H9 (cell line): Measurements from ENCODE around the gene DLD. TPM values are rescaled to one million over a fixed set of nuclear protein-coding genes. Genes with fewer than 3 reads are reported as not detected.

Source experiments
- DNase-seq: peaks from one replicate; pipeline ENCODE4 v3.0.0-alpha.2; 2017
- H2AFZ ChIP-seq: one replicate; pipeline ENCODE4 v1.6.1; 2013; ENCODE audit warnings: mild to moderate bottlenecking, low read length, control low read depth, moderate library complexity
- H2AK5ac ChIP-seq: 2 replicates; pipeline ENCODE4 v1.6.1; 2013; ENCODE audit warnings: low read length, control low read depth, mixed read lengths; ENCODE audit not compliant: insufficient read length
- H2BK120ac ChIP-seq: one replicate; pipeline ENCODE4 v1.6.1; 2013; ENCODE audit warnings: low read depth, mild to moderate bottlenecking, low read length, control low read depth, inconsistent platforms; ENCODE audit not compliant: poor library complexity, severe bottlenecking
- H2BK12ac ChIP-seq: 2 replicates; pipeline ENCODE4 v1.6.1; 2013; ENCODE audit warnings: low read length, control low read depth, mixed read lengths, low read depth; ENCODE audit not compliant: insufficient read length
- H2BK15ac ChIP-seq: 2 replicates; pipeline ENCODE4 v1.6.1; 2013; ENCODE audit warnings: low read depth, low read length, control low read depth
- H2BK20ac ChIP-seq: one replicate; pipeline ENCODE4 v1.6.1; 2013; ENCODE audit warnings: low read depth, mild to moderate bottlenecking, low read length, control low read depth, inconsistent platforms; ENCODE audit not compliant: poor library complexity, severe bottlenecking
- H2BK5ac ChIP-seq: 2 replicates; pipeline ENCODE4 v1.6.1; 2013; ENCODE audit warnings: low read length, control low read depth, mixed read lengths; ENCODE audit not compliant: insufficient read length
- H3K14ac ChIP-seq: 2 replicates; pipeline ENCODE4 v1.6.1; 2013; ENCODE audit warnings: low read length, control low read depth; ENCODE audit not compliant: insufficient read depth
- H3K18ac ChIP-seq: 2 replicates; pipeline ENCODE4 v1.6.1; 2013; ENCODE audit warnings: low read depth, mild to moderate bottlenecking, mixed read lengths, low read length, control low read depth; ENCODE audit not compliant: insufficient read length
- H3K23ac ChIP-seq: 2 replicates; pipeline ENCODE4 v1.6.1; 2013; ENCODE audit warnings: low read length, control low read depth, mixed read lengths, low read depth; ENCODE audit not compliant: insufficient read length
- H3K23me2 ChIP-seq: 2 replicates; pipeline ENCODE4 v1.6.1; 2013; ENCODE audit warnings: low read depth, mild to moderate bottlenecking, mixed read lengths, low read length, control low read depth; ENCODE audit not compliant: insufficient read length, poor library complexity, severe bottlenecking
- H3K27ac ChIP-seq: 2 replicates; pipeline ENCODE4 v1.5.1; 2013; ENCODE audit warnings: low read length, control low read depth, mixed read lengths, low read depth; ENCODE audit not compliant: insufficient read length
- H3K27me3 ChIP-seq: 2 replicates; pipeline ENCODE4 v1.6.1; 2013; ENCODE audit warnings: low read length, control low read depth, inconsistent platforms; ENCODE audit not compliant: insufficient read depth
- H3K4ac ChIP-seq: 2 replicates; pipeline ENCODE4 v1.6.1; 2013; ENCODE audit warnings: low read depth, mild to moderate bottlenecking, control low read depth, inconsistent platforms, low read length, moderate library complexity
- H3K4me1 ChIP-seq: 2 replicates; pipeline ENCODE4 v1.6.1; 2013; ENCODE audit warnings: low read length, control low read depth, inconsistent platforms; ENCODE audit not compliant: insufficient read depth
- H3K4me2 ChIP-seq: 2 replicates; pipeline ENCODE4 v1.6.1; 2013; ENCODE audit warnings: low read length, control low read depth, mixed read lengths; ENCODE audit not compliant: insufficient read length, insufficient read depth
- H3K56ac ChIP-seq: 2 replicates; pipeline ENCODE4 v1.6.1; 2013; ENCODE audit warnings: low read depth, mild to moderate bottlenecking, mixed read lengths, low read length, control low read depth; ENCODE audit not compliant: insufficient read length
- H3K79me1 ChIP-seq: 2 replicates; pipeline ENCODE4 v1.6.1; 2013; ENCODE audit warnings: low read depth, mild to moderate bottlenecking, moderate library complexity, low read length, control low read depth, inconsistent platforms; ENCODE audit not compliant: insufficient read depth, poor library complexity, severe bottlenecking
- H3K79me2 ChIP-seq: 2 replicates; pipeline ENCODE4 v1.6.1; 2013; ENCODE audit warnings: low read length, control low read depth, inconsistent platforms; ENCODE audit not compliant: insufficient read depth
- H3K9ac ChIP-seq: 2 replicates; pipeline ENCODE4 v1.6.1; 2013; ENCODE audit warnings: low read length, control low read depth, mixed read lengths; ENCODE audit not compliant: insufficient read length; ENCODE audit errors: extremely low read depth
- H3K9me3 ChIP-seq: one replicate; pipeline ENCODE4 v1.6.1; 2013; ENCODE audit warnings: low read depth, low read length, inconsistent platforms; ENCODE audit not compliant: control insufficient read depth
- H3T11ph ChIP-seq: one replicate; pipeline ENCODE4 v1.6.1; 2013; ENCODE audit warnings: mild to moderate bottlenecking, low read length, control low read depth, inconsistent platforms
- H4K20me1 ChIP-seq: one replicate; pipeline ENCODE4 v1.6.1; 2013; ENCODE audit not compliant: control insufficient read depth, insufficient read length, insufficient read depth
- H4K5ac ChIP-seq: 2 replicates; pipeline ENCODE4 v1.6.1; 2013; ENCODE audit warnings: low read depth, mild to moderate bottlenecking, mixed read lengths, low read length, control low read depth; ENCODE audit not compliant: insufficient read length
- H4K8ac ChIP-seq: replicated peaks from 2 replicates; pipeline ENCODE4 v1.6.1; 2013; ENCODE audit warnings: low read length, control low read depth, mixed read lengths, low read depth; ENCODE audit not compliant: insufficient read length
- H4K91ac ChIP-seq: 2 replicates; pipeline ENCODE4 v1.6.1; 2013; ENCODE audit warnings: low read depth, mild to moderate bottlenecking, moderate library complexity, mixed read lengths, low read length, control low read depth; ENCODE audit not compliant: insufficient read length
- H3K27ac Mint-ChIP-seq, 3 experiments: 2 replicates in 2 of 3; 3 replicates in 1 of 3; pipeline ENCODE4 v1.8.0; 2020 to 2021; ENCODE audit warnings: mixed read lengths in 3 of 3, mild to moderate bottlenecking in 1 of 3, moderate library complexity in 1 of 3
- H3K27me3 Mint-ChIP-seq: 2 replicates; pipeline ENCODE4 v1.8.0; 2021; ENCODE audit warnings: low read depth, mild to moderate bottlenecking, moderate library complexity, mixed read lengths
- H3K36me3 Mint-ChIP-seq, 3 experiments: 2 replicates in 2 of 3; 3 replicates in 1 of 3; pipeline ENCODE4 v1.8.0; 2020 to 2021; ENCODE audit warnings: low read depth in 3 of 3, mixed read lengths in 3 of 3; ENCODE audit not compliant: insufficient read depth in 1 of 3
- H3K4me1 Mint-ChIP-seq, 2 experiments: 2 replicates each; pipeline ENCODE4 v1.8.0; 2020; ENCODE audit warnings: mixed read lengths in 2 of 2
- H3K4me3 Mint-ChIP-seq, 2 experiments: 2 replicates in 1 of 2; 3 replicates in 1 of 2; pipeline ENCODE4 v1.8.0; 2020 to 2021; ENCODE audit warnings: mild to moderate bottlenecking in 2 of 2, mixed read lengths in 2 of 2, moderate library complexity in 1 of 2
- H3K9me3 Mint-ChIP-seq, 2 experiments: 2 replicates in 1 of 2; 3 replicates in 1 of 2; pipeline ENCODE4 v1.8.0; 2020; ENCODE audit warnings: mild to moderate bottlenecking in 2 of 2, mixed read lengths in 2 of 2, moderate library complexity in 1 of 2
- WGBS: extraction: QIAGEN DNeasy Blood & Tissue Kit; methylation state at CpG from one replicate; pipeline ENCODE4 v1.1.7; 2013; ENCODE audit warnings: missing lambda C conversion rate, low lambda C conversion rate, mixed read lengths; ENCODE audit not compliant: insufficient read length; ENCODE audit errors: extremely low coverage; 5-methylcytosine and 5-hydroxymethylcytosine counted together
- total RNA-seq: library from RNA; stranded (reverse); gene quantifications from 2 replicates; pipeline ENCODE4 v1.2.1, GENCODE V29; 2021
- TF ChIP-seq, protein P1 (sequence below): fragments of 200-600 bp; sonication (generic); conservative IDR thresholded peaks from 3 replicates; pipeline ENCODE4 v1.8.0; 2021; ENCODE audit warnings: antibody characterized with exemption, mild to moderate bottlenecking

Gene DLD
- total RNA-seq, 1 experiment from 2014 or later = 93.7 TPM

DNA sequence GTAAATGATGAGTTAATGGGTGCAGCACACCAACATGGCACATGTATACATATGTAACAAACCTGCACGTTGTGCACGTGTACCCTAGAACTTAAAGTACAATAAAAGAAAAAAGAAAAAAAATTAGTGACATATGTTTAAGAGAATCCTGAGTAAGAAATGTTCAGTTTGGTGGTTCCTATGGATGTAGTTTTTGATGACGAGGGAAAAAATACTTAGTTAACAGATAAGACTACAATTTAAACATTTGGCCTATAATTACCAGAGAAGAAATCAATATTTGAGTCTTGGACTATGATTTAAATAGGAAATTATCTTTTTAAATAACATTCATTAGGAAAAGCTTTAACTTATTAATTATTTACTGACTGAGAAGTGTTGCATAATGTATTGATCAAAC, 48.8 kb upstream of the DLD start:
- Histone ChIP-seq H3K56ac (no peak overlapping the region), H2BK5ac (no peak overlapping the region), H3K79me2 (no peaks in the 10 kb centered on the region), H4K5ac (no peak overlapping the region), H3K4ac (no peak overlapping the region), H4K20me1 (no peaks in the 10 kb centered on the region), H2BK15ac (no peak overlapping the region), H2BK12ac (no peak overlapping the region), H3K14ac (no peak overlapping the region), H3K23ac (no peak overlapping the region), H3K4me1 (no peaks in the 10 kb centered on the region), H2AFZ (no peak overlapping the region), H2BK120ac (no peak overlapping the region), H3K18ac (no peak overlapping the region), H3K9me3 (no peaks in the 10 kb centered on the region), H2BK20ac (no peak overlapping the region), H3K27me3 (no peaks in the 10 kb centered on the region), H3K9ac (no peak overlapping the region), H3K23me2 (no peaks in the 10 kb centered on the region), H3K79me1 (no peaks in the 10 kb centered on the region), H4K8ac (no peak overlapping the region), H3K4me2 (no peak overlapping the region), H2AK5ac (no peak overlapping the region), H3K27ac (no peak overlapping the region), H4K91ac (no peak overlapping the region), H3T11ph (no peak overlapping the region)
- no peaks in the 10 kb centered on the region; the same call in 1 of the 2 replicates for H3K27me3 Mint-ChIP-seq
- TF ChIP-seq, protein P1, sequence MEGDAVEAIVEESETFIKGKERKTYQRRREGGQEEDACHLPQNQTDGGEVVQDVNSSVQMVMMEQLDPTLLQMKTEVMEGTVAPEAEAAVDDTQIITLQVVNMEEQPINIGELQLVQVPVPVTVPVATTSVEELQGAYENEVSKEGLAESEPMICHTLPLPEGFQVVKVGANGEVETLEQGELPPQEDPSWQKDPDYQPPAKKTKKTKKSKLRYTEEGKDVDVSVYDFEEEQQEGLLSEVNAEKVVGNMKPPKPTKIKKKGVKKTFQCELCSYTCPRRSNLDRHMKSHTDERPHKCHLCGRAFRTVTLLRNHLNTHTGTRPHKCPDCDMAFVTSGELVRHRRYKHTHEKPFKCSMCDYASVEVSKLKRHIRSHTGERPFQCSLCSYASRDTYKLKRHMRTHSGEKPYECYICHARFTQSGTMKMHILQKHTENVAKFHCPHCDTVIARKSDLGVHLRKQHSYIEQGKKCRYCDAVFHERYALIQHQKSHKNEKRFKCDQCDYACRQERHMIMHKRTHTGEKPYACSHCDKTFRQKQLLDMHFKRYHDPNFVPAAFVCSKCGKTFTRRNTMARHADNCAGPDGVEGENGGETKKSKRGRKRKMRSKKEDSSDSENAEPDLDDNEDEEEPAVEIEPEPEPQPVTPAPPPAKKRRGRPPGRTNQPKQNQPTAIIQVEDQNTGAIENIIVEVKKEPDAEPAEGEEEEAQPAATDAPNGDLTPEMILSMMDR = no peak
- no peaks in the 10 kb centered on the region for H3K4me1 Mint-ChIP-seq
- WGBS = no CpG with 5 or more reads among the region's 3 CpGs
- no peak overlapping the region for H3K27ac Mint-ChIP-seq
- H3K4me3 Mint-ChIP-seq = no peak overlapping the region
- peaks cover 7 to 11% of the 10 kb centered on the region in 2 experiments; a peak in 3 of 5 replicates for H3K9me3 Mint-ChIP-seq
- DNase-seq = no peak
- H3K36me3 Mint-ChIP-seq = no peaks in the 10 kb centered on the region
